HK-2 (cell line): Measurements from ENCODE around the gene CALML4.
A peak's percentile ranks its signal among the peaks of the same experiment; 100 is the strongest.
"Not testable (repeated sequence)": the region's sequence is repeated elsewhere in the genome, so short reads cannot be mapped to it uniquely, and the experiment has no call there.

ENCODE experiments used
- DNase-seq: peaks from one replicate; pipeline ENCODE4 v3.0.0-alpha.2; 2018; ENCODE audit not compliant: unreplicated experiment

CALML4 gene, protein sequence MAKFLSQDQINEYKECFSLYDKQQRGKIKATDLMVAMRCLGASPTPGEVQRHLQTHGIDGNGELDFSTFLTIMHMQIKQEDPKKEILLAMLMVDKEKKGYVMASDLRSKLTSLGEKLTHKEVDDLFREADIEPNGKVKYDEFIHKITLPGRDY

DNA sequence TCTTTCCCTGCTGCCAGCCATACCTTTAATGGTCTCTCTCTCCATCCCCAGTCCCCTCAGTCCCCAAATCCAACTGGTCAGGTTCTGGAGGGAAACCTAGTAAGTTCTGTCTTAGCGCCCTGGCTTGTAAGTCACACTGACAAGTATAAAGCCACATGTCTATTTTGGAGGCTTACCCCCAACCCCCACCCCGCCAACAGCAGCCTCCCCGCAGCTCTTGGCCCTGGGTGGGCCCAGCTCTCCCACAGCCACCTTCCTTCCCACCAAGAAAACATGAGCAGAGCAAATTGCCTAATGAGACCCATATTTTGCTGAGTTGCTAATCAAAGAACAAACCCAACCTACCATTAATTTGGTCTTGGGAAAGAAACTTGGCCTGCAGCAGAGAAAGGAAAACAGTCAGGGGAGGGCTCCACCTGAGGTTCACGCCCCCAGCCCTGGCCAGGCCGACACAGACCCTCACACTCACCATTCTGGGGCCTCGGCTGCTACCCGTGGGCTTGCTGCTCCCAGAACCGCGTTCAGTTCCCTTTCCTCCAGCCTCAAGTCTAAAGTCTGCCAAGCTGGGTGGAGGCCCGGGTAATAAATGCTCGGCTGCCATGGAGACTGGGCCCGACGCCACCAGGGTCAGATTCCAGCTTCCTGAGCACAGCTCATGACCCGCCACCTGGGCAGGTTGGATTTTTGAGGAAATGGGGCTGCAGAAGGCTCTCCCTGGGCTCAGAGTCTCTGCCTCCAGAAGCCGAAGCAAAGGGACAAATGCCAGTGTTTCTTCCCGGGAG lies at the start of gene CALML4:
Gene CALML4, minus strand, starts transcription at position 557 of the 782 bp plus-strand sequence. Its CDS starts 85 bp downstream, at position 472.
- no peak for DNase-seq

DNA sequence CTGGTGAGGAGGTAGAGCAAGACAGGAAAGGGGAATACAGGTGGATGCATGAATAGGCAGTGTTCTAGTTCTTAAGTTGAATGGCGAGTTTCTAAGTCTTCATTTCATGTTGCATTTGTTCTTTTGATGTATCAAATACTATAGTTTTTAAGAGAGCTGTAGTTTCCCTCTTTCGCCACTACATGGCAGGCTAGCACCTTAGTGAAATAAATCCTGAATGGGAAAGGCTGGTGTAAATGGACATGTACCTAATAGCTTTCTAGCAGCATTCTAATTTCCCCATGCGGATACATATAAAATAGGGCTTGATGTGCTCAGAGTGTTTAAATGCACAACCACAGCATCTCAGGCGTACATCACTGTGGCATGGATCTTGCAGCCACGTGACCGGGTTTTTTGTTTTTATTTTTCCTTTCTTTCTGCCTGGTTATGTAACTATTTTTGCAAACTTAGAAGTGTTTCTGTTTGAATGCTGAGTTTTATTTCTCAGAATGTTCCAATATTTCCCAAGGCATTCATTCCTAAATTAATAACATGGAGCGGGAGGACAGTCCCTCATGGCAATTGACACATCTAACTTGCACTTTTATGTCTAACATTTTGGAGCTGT lies 47.9 kb upstream of the CALML4 start:
- no peak for DNase-seq

DNA sequence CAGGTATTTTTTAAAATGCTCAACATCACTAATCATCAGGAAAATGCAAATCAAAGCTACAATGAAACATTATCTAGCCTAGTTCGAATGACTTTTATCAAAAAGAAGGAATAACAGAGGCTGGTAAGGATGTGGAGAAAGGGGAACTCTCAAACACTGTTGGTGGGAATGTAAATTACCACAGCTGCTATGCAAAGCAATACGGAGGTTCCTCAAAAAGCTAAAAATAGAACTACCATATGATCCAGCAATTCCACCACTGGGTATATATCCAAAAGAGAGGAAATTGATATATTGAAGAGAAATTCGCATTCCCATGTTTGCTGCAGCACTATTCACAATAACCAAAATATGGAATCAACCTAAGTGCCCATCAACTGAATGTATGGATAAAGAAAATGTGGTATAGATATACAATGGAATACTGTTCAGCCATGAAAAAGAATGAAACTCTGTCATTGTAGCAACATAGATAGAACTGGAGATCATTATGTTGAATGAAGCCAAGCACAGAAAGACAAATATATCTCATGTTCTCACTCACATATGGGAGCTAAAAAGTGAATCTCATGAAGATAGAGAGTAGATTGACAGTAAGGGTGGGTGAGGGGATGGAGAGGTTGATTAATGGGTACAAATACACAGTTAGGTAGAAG lies 44.1 kb upstream of the CALML4 start:
- no peak for DNase-seq

DNA sequence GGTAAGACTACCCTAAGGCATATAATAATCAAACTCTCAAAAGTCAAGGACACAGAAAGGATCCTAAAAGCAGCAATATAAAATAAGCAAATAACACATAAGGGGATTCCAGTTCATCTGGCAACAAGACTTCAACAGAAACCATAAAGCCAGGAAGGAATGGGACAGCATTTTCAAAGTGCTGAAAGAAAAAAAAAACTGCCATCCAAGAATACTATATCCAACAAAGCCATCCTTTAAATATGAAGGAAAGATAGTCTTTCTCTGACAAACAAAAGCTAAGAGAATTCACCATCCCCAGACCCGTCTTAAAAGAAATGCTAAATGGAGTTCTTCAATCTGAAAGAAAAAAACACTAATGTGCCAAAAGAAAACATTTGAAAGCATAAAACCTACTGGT lies 39.1 kb upstream of the CALML4 start:
- DNase-seq: no peak

DNA sequence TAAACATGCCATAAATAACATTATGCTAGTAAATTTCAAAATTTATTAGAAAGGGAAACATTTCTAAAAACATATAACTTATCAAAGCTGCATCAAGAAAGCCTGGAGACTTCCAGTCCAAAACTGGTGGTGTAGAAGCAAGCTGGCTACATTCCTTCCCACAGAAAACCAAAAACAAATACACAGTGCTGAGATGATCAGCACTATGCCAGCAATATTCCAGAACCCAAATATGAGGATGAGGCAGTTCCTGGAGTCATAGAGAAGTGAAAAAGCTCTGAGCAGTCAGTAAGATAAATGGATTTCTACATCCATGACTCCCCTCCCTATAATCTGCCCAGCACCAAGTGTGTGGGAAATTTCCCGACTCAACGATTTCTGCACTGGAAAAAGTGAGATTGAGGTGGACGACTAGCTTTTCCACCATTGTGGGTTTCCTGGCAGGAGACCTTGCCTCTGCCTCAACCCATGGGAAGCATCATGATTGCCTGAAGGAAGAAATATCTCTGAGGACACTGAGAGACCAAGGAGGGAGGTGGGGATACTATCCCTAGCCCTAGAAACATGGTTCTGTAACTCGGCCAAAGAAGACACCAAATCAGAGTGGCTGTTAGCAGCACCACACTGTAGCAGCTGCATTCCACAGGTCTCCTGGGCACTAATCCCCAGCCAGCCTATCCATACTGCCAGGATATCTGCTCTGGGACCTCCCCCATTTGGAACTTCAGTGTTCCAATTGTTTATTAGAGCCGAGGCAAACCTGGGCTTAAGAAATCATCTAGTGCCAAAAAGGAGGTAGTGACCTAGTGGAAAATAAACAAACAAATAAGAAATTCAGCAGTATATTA lies 36.2 kb upstream of the CALML4 start:
- DNase-seq: no peak

DNA sequence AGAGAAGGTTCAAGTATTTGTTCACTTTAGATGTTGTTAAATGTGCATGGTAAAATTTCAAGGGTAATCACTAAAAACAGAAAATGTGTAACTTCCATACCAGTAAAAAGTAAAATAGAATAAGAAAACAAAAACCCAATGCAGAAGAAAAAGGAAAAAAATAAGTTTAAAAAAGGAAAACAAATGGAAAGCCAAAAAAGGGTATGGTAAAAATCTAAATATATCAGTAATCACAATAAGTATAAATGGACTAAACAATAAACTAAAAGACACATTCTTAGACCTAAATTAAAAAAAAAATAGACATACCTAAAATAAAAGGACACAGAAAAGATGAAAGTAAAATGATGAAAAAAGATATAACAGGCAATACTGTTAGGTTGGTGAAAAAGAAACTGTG lies 33.9 kb upstream of the CALML4 start:
- DNase-seq: no peak

DNA sequence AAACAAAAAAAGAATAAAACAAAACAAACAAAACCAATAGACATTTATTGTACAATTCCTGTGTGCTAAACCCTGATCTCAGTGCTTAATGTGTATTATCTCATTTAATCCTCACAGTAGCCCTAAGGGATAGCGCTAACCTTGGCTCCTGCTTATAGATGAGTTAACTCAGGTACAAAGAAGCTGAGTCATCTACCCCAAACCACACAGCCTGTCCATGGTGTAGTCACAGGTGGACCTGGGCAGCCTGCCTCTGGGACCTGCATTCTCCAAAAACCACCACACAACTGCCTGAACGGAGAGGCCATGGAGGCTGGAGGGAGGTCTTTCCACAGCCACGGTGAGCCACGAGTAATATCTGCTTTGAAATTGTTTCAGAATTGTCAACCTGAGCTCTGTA lies 29.9 kb upstream of the CALML4 start:
- no peak for DNase-seq

DNA sequence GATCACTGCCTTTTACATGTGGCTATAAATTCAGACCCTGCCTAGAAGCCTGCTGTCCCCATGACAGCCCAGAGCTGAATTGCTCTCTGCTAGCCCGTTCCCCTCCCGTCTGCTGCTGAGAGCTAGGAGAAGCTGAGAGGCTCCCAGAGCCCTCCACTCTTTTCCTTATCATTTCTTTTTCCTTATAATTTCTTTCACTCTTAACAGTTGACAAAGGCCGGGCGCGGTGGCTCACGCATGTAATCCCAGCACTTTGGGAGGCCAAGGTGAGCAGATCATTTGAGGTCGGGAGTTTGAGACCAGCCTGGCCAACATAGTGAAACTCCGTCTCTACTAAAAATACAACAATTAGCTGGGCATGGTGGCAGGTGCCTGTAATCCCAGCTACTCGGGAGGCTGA lies 29.4 kb upstream of the CALML4 start:
- not testable (repeated sequence) for DNase-seq

DNA sequence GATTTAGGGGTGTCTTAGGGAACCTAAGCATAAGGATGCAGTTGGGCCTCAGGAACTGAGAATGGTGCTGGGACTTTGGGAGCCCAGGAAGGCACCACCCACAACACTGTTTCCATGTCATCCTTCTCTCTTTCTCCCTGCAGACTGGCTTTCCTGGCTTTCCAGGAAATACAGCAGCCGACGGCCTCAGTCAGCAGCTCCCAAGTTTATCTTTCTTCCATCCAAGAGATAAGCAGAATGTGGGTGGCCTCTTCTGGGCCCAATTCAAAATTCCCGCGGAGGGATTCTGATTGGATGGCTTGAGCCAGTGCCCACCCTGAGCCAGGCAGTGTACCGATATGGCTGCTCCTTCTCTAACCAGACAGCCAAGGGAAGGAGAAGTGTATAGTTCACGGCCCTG lies 28.9 kb upstream of the CALML4 start:
- DNase-seq: no peak

DNA sequence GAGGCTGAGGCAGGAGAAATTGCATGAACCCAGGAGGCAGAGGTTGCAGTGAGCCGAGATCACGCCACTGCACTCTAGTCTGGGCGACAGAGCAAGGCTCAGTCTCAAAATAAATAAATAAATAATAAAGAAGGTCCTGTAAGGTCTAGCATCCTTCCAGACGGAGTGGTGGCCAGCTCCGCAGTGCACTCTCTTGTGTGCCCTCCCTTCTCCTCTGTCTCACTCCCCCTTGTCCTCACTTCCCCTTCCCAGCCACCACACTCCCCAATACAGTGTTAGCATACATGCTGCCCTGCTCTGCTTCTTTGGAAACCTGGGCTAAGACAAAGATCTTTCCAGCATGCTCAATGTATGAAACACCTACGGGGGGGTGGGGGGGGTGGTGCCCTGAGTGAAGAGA lies 27.8 kb upstream of the CALML4 start:
- DNase-seq: no peak

DNA sequence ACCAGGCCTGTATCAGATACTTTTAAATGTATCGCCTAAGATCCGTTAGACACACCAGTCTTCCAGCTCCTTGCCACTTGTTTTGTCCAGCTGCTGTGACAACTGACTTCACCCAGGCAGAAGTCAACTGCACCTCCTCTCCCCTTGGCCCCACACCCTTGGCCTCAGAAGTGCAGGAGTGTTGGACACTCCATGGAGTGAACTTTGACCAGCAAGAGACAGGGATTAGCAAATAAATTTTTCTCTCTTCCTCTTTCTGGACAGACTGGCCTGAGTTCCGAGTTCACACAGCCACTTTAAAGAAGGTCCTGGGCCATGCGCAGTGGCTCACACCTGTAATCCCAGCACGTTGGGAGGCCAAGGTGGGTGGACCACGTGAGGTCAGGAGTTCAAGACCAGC lies 27.3 kb upstream of the CALML4 start:
- DNase-seq: no peak

DNA sequence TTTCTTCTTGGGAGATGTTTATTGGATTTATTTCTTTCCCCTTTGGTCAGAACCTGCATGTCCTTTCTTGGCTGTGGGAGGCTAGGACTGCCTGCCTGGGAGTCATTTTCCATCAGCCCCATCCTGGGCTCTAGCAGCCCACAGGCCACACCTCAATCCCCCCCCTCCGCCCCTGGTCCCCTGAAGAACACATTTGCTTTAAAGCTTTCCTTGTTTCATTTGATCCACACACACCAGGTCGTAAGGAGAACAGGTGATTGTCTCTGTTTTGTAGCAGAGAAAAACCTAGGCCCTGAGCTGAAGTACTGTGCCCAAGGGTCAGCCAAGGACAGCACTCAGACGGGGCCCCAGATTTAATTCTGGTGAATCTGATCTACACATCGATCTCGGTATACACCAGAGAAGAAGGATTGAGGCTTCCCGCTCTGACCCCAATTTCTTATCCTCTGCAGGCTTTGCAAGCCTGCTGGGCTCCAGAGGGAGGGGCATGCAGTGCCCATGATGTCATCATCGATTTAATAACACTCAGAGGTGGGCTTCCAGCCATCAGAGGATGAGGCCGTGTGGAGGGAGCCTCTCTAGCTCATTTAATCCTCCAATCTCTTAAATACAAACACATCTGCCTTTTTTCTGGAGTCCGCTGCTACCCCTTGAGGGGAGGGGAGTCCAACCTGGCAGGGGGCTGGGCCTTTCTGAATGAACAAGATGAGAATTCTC lies 26.1 kb upstream of the CALML4 start:
- DNase-seq: no peak

DNA sequence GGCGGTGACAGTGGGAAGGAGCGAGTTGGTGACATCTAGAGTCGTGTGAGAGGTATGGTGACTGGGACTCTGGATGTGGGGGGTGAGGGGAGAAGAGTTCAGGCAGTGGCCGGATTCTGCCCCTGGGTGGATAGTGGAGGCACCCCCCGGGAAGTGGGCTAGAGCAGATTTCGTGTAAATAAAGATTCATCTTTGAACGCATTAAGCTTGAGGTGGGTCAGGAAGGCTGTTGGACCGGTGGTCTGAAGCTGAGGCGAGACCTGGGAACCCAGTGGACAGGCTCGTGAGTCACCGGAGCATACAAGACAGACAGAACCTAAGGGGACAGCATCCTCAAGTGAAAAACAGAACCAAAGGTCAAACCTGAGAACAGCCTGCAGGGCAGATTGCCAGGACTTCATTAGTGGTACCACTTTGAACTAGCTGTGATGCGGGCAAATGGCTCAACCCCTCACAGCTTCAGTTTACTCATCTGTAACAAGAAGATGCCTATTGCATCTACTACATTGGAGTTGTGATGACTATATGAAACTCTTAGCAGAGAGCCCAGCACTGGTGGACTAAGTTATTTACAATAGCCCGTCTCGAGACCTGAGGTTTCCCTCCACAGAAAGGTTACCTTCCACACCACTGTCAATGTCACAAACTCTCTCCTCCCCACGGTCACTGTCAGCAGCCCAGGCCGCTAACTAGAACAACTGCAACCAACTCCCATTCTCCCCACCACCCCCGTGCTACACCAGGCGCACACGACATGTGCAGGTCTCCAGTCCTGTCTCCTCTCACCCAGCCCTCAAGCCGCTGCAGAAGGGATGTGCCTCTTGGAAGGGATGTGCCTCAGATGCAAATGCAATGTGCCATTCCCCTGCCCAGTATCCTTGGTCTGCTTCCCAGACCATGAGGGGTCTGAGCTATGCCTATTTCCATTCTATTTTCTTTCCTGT lies 25.3 kb upstream of the CALML4 start:
- DNase-seq: peak; percentile 5

DNA sequence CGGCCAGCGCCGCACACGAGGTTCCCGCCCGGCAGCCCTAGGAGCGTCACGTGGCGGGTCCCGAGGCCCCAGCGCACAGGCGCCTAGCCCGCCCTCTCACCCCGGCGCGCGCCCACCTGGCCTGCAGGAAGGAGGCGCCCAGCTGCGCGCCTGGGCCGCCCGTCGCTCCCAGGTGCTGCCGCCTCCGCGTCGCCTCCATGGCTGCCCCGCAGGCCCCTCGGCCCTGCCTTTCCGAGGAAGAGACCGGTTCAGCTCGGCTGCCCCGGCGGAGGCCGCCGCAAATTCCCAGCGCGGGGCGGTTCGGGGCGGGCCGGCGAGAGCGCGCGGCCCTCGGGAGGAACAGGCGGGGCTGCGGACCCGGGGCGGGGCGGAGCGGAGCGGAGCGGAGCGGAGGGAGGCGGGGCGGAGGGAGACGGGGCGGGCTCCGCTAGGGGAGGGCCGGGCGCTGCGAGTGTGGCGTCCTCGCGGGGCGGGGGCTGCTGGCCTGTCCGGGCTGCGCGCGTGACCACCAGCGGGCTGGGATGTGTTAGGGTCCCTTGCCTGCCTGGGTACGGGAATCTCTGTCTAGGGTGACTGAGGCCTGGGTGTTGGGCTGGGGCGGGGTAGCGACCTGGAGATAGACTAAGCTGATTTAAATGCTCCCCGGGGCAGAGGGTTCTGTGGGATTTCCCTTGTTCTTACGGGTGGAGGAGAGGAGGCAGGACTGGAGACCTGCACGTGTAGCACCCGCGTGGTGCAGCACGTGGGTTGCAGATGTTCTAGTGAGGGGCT lies 24.4 kb upstream of the CALML4 start, which contains the start of gene CLN6:
Gene CLN6, minus strand, starts transcription at position 343 of the 771 bp plus-strand sequence. Its CDS starts 144 bp downstream, at position 199.
- peak; percentile 79 for DNase-seq

DNA sequence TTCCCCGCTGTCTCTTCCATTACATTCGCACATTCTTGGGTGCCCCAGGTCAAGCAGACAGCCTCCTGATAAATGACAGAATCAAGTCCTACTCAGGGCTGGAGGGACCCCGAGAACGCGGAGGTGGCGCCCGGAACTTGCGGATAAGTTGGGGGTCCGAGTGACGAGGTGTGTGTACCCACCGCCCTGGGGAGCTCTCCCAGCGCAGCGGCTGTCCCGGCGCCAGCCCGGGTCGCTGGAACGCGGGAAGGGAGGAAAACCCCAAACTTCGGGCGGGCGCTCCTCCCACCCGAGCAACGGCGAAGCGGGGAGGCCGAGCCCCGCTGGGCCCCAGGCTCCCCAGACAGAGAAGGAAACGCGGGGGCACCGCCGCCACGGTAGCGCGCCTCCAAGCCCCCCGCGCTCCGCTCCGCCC lies 23.8 kb upstream of the CALML4 start:
- DNase-seq: no peak

DNA sequence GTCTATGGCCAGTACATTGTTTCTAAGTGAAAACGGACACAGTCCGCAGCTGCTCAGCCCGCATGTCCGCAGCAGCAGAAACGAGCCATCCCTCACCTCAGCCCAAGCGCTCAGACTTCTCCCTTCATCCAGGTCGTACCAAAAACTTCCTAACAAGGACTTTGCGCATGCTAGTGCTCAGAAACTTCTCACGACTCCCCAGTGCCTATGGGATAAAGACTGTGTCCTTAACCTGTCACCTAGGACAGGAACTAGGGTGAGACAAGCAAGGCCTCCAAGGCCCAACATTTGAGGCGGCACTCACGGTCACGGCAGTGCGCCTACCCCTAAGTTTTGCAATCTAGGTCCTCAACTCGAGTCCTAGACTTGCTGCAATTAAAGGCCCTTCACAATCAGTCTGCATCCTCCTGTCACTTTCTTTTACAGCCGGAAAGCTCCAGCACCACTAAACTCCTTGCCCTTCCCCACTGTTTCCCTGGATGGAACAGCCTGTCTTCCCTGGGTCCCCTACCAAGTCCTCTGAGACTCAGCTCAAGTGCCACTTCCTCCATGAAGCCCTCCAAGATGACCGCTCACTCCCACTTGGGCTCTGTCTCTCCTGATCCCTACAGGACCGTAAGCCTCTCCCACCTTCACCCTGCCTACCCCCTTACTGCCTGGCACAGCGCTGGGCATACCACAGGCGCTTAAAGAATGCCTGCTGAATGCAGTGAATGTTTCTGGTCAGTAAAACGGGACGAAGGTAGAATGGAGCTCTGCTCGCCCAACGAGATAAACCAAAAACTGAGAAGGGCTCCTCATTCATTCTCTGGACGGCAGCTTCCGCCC lies 23.2 kb upstream of the CALML4 start:
- peak; percentile 10 for DNase-seq

DNA sequence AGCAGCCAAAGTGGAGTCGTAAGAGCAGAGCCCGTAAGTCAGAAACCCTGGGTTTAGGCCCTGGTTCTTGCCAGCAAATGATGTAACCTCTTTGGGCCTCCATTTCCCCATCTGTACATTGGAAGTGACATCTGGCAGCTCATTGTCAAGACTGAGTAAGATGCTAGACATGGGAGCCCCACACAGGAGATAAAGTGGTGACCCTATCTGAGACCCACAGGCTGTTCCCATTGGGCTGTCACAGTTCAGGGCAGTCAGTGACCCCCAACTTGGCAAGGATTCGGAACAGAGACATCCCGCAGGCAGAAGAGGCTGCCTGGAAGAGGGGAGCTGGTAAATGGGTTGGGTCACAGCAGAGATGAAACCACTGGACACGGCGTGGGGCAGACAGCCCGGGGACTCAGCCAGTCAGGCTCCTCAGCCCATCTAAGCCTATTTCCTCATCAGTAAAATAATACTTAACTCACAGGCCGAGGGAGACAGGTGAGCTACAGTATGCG lies 22.6 kb upstream of the CALML4 start:
- no peak for DNase-seq

DNA sequence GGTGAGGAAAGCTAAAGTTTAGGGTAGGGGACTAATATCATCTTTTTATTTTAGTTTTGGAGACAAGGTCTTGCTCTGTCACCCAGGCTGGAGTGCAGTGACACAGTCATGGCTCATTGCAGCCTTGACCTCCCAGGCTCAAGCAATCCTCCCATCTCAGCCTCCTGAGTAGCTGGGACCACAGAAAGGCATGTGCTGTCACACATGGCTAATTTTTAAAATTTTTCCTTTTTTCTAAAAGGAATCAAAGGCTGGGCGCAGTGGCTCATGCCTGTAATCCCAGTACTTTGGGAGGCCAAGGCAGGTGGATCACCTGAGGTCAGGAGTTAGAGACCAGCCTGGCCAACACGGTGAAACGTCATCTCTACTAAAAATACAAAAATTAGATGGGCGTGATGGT lies 20.3 kb upstream of the CALML4 start:
- not testable (repeated sequence) for DNase-seq
